ENCODE data around the gene ITIH5.

DNA sequence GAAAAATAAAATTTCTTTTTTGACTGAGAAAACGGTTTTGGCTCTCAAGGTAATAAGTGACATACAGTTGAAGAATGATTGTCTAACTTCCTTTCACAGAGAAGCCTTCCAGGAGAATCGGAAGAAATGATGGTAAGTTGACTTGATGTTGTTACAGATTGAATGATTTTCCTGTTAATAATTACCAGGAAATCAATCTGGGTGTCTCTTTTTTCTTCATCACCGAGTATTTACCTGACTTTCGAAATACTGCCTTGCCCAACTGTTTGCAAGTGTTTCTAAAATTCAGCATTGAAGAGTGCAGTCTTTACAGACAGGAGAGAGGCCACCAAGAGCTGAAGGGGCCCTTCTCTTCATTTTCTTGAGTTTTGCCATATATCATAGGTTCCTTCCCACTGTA is 40.3 kb upstream of the ITIH5 start:
- TF ChIP-seq EZH2 (optimal IDR thresholded peaks at IDR 0.05; ENCODE audit: low read depth, low read length) (no peak), EZH2phosphoT487 (IDR thresholded peaks at IDR 0.05; ENCODE audit: low read length) (no peak)
- TF ChIP-seq, protein P1, sequence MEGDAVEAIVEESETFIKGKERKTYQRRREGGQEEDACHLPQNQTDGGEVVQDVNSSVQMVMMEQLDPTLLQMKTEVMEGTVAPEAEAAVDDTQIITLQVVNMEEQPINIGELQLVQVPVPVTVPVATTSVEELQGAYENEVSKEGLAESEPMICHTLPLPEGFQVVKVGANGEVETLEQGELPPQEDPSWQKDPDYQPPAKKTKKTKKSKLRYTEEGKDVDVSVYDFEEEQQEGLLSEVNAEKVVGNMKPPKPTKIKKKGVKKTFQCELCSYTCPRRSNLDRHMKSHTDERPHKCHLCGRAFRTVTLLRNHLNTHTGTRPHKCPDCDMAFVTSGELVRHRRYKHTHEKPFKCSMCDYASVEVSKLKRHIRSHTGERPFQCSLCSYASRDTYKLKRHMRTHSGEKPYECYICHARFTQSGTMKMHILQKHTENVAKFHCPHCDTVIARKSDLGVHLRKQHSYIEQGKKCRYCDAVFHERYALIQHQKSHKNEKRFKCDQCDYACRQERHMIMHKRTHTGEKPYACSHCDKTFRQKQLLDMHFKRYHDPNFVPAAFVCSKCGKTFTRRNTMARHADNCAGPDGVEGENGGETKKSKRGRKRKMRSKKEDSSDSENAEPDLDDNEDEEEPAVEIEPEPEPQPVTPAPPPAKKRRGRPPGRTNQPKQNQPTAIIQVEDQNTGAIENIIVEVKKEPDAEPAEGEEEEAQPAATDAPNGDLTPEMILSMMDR (IDR thresholded peaks at IDR 0.05; ENCODE audit: low read length) = no peak

Measured in MM.1S (cell line).